ENCODE results near the gene CDK14.

Gene CDK14

DNA sequence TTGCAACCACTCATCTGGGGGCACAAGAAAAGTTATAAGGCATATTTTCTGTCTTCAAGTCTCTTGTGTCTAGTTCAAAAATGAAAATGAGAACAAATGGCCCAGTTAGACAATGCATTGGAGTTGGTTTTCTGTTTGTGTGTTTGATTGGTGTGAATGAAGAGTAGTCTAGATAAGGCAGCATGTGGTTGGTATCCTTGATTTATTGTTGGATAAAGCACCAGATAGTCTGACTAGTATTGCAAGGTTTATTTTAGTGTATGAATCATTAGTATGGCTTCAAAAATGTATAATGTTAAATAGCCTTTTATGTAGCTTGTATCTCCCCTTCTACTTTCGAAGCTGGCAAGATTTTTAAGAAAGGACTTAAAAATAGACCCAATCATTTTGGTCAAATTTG lies 237.3 kb downstream of the CDK14 start:
- DNase-seq (ENCODE audit: low read depth), result no peak
- no peak overlapping the region for H3K4me3 ChIP-seq (ENCODE audit: low read depth, low read length)
- TF ChIP-seq, protein P1, sequence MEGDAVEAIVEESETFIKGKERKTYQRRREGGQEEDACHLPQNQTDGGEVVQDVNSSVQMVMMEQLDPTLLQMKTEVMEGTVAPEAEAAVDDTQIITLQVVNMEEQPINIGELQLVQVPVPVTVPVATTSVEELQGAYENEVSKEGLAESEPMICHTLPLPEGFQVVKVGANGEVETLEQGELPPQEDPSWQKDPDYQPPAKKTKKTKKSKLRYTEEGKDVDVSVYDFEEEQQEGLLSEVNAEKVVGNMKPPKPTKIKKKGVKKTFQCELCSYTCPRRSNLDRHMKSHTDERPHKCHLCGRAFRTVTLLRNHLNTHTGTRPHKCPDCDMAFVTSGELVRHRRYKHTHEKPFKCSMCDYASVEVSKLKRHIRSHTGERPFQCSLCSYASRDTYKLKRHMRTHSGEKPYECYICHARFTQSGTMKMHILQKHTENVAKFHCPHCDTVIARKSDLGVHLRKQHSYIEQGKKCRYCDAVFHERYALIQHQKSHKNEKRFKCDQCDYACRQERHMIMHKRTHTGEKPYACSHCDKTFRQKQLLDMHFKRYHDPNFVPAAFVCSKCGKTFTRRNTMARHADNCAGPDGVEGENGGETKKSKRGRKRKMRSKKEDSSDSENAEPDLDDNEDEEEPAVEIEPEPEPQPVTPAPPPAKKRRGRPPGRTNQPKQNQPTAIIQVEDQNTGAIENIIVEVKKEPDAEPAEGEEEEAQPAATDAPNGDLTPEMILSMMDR (IDR thresholded peaks at IDR 0.05; ENCODE audit: insufficient read depth, low read depth, low read length, missing control alignments), result no peak

DNA sequence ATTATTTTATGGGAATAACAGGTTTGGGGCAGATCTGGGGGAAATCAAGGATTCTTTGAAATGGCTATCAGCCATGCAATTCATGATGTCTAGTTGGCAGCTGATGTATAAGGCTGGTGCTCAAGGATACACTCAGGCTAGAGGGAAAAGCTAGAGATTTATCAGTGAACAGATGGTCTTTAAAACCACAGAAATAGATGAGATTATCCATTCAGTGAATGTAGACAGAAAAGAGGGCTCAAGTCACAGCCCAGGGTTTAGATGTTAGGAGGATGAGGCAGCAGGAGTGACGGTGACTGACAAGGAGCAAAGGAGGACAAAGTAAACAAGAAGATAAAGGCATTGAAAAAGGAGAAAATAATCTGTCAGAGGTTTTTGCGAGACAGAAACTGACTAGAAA lies 238.7 kb downstream of the CDK14 start:
- H3K4me3 ChIP-seq (ENCODE audit: low read depth, low read length), result no peak overlapping the region
- DNase-seq (ENCODE audit: low read depth), result no peak
- TF ChIP-seq, protein P1 (IDR thresholded peaks at IDR 0.05; ENCODE audit: insufficient read depth, low read depth, low read length, missing control alignments), result no peak

DNA sequence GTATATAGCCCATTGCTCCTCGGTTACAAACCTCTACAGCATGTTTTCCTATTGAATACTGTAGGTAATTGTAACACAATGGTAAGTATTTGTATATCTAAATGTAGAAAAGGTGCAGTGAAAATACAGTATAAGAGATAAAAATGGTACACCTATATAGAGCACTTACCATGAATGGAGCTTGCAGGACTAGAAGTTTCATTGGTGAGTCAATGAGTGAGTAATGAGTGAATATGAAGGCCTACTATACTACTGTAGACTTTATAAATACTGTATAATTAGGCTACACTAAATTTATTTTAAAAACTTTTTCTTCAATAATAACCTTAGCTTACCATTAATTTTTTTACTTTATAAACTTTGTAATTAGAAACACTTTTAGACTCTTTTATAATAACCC lies 239.7 kb downstream of the CDK14 start:
- TF ChIP-seq, protein P1 (IDR thresholded peaks at IDR 0.05; ENCODE audit: insufficient read depth, low read depth, low read length, missing control alignments), result no peak
- H3K4me3 ChIP-seq (ENCODE audit: low read depth, low read length), result no peak overlapping the region
- DNase-seq (ENCODE audit: low read depth), result no peak

DNA sequence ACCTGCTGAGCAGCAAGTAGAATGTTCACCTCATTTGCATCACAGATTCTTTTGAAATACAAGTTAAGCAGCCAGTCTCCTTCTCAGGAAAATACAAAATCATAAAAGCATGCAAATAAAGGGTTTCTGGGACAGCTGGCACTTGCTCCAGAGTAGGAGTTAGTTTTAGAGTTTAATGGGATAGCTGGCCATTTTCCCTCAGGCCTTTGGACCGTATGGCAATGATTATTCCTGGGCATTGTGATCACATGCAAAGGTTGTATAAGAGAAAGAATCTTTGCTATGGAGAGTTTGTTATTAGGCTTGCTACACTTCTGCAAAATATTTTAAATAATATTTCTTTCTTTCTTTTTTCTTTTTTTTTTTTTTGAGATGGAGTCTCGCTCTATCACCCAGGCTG lies 240.8 kb downstream of the CDK14 start:
- no peak for DNase-seq (ENCODE audit: low read depth)
- H3K4me3 ChIP-seq (ENCODE audit: low read depth, low read length), result no peak overlapping the region
- TF ChIP-seq, protein P1 (IDR thresholded peaks at IDR 0.05; ENCODE audit: insufficient read depth, low read depth, low read length, missing control alignments), result no peak

DNA sequence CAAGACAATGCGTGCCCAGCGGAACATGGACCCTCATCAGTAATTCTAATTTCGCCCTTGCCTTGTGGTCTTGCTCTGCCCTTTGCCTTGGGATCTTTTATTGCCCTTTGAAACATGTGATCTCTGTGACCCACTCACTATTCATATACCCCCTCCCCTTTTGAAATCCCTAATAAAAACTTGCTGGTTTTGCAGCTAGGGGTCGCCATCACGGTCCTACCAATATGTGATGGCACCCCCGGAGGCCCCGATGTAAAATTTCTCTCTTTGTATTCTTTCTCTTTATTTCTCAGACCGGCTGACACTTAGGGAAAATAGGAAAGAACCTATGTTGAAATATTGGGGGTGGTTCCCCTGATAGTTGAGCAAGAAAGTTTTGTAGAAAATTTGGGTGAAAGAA lies 242.7 kb downstream of the CDK14 start:
- TF ChIP-seq, protein P1 (IDR thresholded peaks at IDR 0.05; ENCODE audit: insufficient read depth, low read depth, low read length, missing control alignments), result no peak
- no peak overlapping the region for H3K4me3 ChIP-seq (ENCODE audit: low read depth, low read length)
- no peak for DNase-seq (ENCODE audit: low read depth)

DNA sequence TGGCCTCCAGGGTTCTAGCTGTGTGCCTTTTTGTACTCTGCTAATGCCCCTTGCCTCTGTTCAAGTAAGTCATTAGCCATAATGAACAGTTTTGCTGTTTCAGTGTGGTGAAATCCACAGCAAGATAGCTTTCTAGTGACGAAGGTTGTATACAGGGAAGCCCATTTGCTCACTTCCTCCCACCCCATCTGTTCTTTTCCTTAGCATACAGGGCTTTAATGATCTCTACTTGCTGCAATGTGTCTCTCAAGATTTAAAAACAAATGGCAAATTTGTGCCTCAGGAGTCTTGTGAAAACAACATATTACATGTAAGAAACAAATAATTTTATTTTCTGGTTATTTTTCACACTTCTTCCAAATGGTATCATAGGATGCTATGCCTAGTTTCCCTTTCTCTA lies 243.2 kb downstream of the CDK14 start:
- TF ChIP-seq, protein P1 (IDR thresholded peaks at IDR 0.05; ENCODE audit: insufficient read depth, low read depth, low read length, missing control alignments), result no peak
- no peak overlapping the region for H3K4me3 ChIP-seq (ENCODE audit: low read depth, low read length)
- no peak for DNase-seq (ENCODE audit: low read depth)

DNA sequence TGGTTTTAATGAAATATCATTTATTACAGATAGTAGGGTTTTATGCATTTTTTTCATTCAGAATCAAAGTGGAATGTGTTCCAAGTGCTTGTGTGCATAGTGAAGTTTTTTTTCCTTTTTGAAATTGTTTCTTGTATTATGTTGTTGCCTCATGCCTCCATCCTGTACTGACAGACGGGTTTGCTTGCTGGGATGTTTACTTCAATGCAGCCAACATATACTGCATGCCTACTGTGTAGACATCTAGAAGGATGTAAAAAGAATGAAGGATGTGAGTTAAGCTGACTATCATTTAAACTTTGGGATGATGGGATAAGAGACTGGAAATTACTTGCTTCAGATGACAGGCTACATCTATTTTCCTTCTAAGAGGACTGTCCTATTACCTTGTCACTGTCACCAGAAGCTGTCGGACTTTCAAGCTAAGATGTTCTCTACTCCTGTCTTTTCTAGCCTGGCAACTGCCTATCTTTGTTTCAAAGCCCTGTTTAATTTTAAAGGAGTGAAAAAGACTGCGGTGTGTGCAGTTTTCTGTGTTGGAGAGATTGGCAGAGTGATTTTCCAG lies 243.7 kb downstream of the CDK14 start:
- TF ChIP-seq, protein P1 (IDR thresholded peaks at IDR 0.05; ENCODE audit: insufficient read depth, low read depth, low read length, missing control alignments), result no peak
- H3K4me3 ChIP-seq (ENCODE audit: low read depth, low read length), result no peak overlapping the region
- no peak for DNase-seq (ENCODE audit: low read depth)

Data from GM12865 (cell line).